ENCODE measurements around the gene ELP2. TPM values are rescaled to one million over a fixed set of nuclear protein-coding genes. Genes with fewer than 3 reads are reported as not detected.

Gene ELP2
- total and polyA plus RNA-seq, 9 of the 15 experiments (the other 6 are each of a cell fraction or from before 2014, with no cell fraction given), result 76.8 to 192 (median 140) TPM

DNA sequence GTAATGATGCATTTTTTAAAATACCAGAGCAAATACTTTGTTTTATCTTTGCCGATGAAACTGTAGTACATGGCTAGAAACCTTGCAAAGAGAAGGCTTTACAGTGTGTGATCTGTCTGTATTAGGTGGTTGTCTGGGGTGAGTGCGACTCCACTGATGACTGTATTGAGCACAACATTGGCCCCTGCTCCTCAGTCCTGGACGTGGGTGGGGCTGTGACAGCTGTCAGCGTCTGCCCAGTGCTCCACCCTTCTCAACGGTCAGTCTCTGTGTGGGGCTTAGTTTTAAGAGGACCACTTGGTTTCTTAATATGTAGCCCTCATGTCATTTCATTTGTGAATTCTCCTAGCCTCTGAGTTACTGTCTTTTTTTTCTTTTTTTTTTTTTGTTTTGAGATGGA lies 40.2 kb downstream of the ELP2 start:
- no TSS peak for BruUV-seq (replicated peaks)
- no peak overlapping the region for H2AFZ ChIP-seq (ENCODE audit: low read depth, low read length)
- no peak overlapping the region for H3K9ac ChIP-seq (ENCODE audit: insufficient read depth in 1 of 2, low read depth in 2 of 2, low read length in 2 of 2)
- CTCF ChIA-PET (ENCODE audit: low intra/inter-chr PET ratio), result no interaction called here
- POLR2A ChIA-PET, result interaction anchor here (0.6 to 1.3 kb wide), 4 partner anchors 13 to 113 kb away, joined by 3 to 5 read pairs (median 4); no protein-coding TSS in a partner anchor
- no peaks in the 10 kb centered on the region for H3K9me3 ChIP-seq (replicated peaks; ENCODE audit: control insufficient read depth, insufficient read depth, low read depth, low read length)
- DNase-seq (ENCODE audit: extremely low read depth in 1 of 4, low spot score in 3 of 4) (no peak), ATAC-seq (peak; percentile 59), FAIRE-seq (no peak)
- no peak overlapping the region for H3K4me2 ChIP-seq (ENCODE audit: insufficient read depth, low read length)
- in situ Hi-C loops (cut with MboI), result no loop called here
- H3K9me1 ChIP-seq (ENCODE audit: control insufficient read depth, insufficient read depth, low read length), result no peaks in the 10 kb centered on the region
- TF ChIP-seq RNF2 (IDR thresholded peaks at IDR 0.05) (no peak), SETDB1 (IDR thresholded peaks at IDR 0.05; ENCODE audit: low read length) (no peak), ETS2 (tag; IDR thresholded peaks at IDR 0.05; ENCODE audit: borderline replicate concordance, poor library complexity, severe bottlenecking) (no peak)
- intact Hi-C loops (cut with micrococcal nuclease), result no loop called here
- no peak overlapping the region for H3K4me3 ChIP-seq
- 61% methylated on average over 5 of the region's 5 CpGs for WGBS (ENCODE audit: insufficient coverage, low coverage, missing lambda C conversion rate)
- no peaks in the 10 kb centered on the region for H3K27me3 ChIP-seq (ENCODE audit: control insufficient read depth in 2 of 2, insufficient read depth in 2 of 2, low read length in 2 of 2)
- no peaks in the 10 kb centered on the region for H3K4me1 ChIP-seq (replicated peaks in 1 of 2; ENCODE audit: control insufficient read depth in 2 of 2, insufficient read depth in 2 of 2, low read length in 2 of 2)
- no peak overlapping the region for H3K27ac ChIP-seq (ENCODE audit: extremely low read depth, low read depth, low read length)
- peaks cover 88% of the 10 kb centered on the region for H3K36me3 ChIP-seq (ENCODE audit: control insufficient read depth, insufficient read depth, low read length)
- H4K20me1 ChIP-seq (replicated peaks; ENCODE audit: control insufficient read depth, insufficient read depth, low read length), result no peaks in the 10 kb centered on the region
- H3K79me2 ChIP-seq (ENCODE audit: control insufficient read depth, insufficient read depth, low read length), result no peaks in the 10 kb centered on the region

DNA sequence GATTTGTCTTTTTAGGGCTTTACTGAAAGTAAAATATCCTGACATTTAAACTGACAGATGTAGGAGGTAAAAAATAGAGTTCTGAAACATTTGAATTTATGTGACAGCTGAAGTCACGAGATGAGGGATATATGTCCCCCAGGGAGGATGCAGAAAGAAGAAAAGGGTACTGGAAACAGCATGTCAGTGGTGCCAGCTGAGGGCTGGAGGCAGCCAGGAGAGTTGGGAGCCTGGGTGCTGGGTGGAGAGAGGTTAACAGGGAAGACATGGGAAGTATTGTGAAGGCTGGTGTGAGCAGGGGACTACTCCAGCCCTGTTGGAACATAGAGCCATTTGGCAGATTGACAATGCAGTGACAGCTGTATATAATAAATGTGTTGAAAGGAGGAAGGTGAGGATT lies 45.8 kb downstream of the ELP2 start:
- intact Hi-C loops (cut with micrococcal nuclease) (no loop called here), in situ Hi-C loops (cut with MboI) (no loop called here)
- peaks cover 66% of the 10 kb centered on the region for H3K36me3 ChIP-seq (ENCODE audit: control insufficient read depth, insufficient read depth, low read length)
- H3K9me1 ChIP-seq (ENCODE audit: control insufficient read depth, insufficient read depth, low read length), result no peaks in the 10 kb centered on the region
- no peak overlapping the region for H3K4me3 ChIP-seq
- no peak for DNase-seq (ENCODE audit: extremely low read depth in 1 of 4, low spot score in 3 of 4)
- no peak for ATAC-seq
- H3K79me2 ChIP-seq (ENCODE audit: control insufficient read depth, insufficient read depth, low read length), result no peaks in the 10 kb centered on the region
- ChIA-PET POLR2A (interaction anchor here (1.0 to 2.1 kb wide), 6 partner anchors 11 to 37 kb away, joined by 3 to 7 read pairs (median 3); partner anchors contain the start of gene MOCOS), CTCF (ENCODE audit: low intra/inter-chr PET ratio) (no interaction called here)
- no TSS peak for BruUV-seq (replicated peaks)
- no peaks in the 10 kb centered on the region for H3K9me3 ChIP-seq (replicated peaks; ENCODE audit: control insufficient read depth, insufficient read depth, low read depth, low read length)
- H2AFZ ChIP-seq (ENCODE audit: low read depth, low read length), result no peak overlapping the region
- TF ChIP-seq ZNF324 (CRISPR knock-in tag; IDR thresholded peaks at IDR 0.05), result no peak
- 0 out of 2 replicates have a peak, but pooled peaks have one; percentile 29 for TF ChIP-seq POLR2A (conservative IDR thresholded peaks at IDR 0.05)
- no peak for TF ChIP-seq ZNF444 (CRISPR knock-in tag; IDR thresholded peaks at IDR 0.05)
- no peaks in the 10 kb centered on the region for H3K27me3 ChIP-seq (ENCODE audit: control insufficient read depth in 2 of 2, insufficient read depth in 2 of 2, low read length in 2 of 2)
- FAIRE-seq, result no peak
- H3K4me2 ChIP-seq (ENCODE audit: insufficient read depth, low read length), result no peak overlapping the region
- peaks cover 0 to 12% of the 10 kb centered on the region in 2 experiments; a peak in 4 of 5 replicates for H3K4me1 ChIP-seq (replicated peaks in 1 of 2; ENCODE audit: control insufficient read depth in 2 of 2, insufficient read depth in 2 of 2, low read length in 2 of 2)
- no peaks in the 10 kb centered on the region for H4K20me1 ChIP-seq (replicated peaks; ENCODE audit: control insufficient read depth, insufficient read depth, low read length)
- H3K9ac ChIP-seq (ENCODE audit: insufficient read depth in 1 of 2, low read depth in 2 of 2, low read length in 2 of 2), result no peak overlapping the region
- WGBS (ENCODE audit: insufficient coverage, low coverage, missing lambda C conversion rate), result 75% methylated on average over 1 of the region's 1 CpG
- no peak overlapping the region for H3K27ac ChIP-seq (ENCODE audit: extremely low read depth, low read depth, low read length)

All from K562 (cell line).